Activated CD4-positive, alpha-beta T cell treated with anti-CD3 and anti-CD28 coated beads, Interleukin-2, amount 10 ng/mL, durations not matched to agents 24 days and 14 days (primary cell): Measurements from ENCODE around the gene XYLB. TPM values are rescaled to one million over a fixed set of nuclear protein-coding genes. Genes with fewer than 3 reads are reported as not detected.
A peak's percentile ranks its signal among the peaks of the same experiment; 100 is the strongest.

ENCODE experiments used
- DNase-seq: peaks from one replicate; pipeline ENCODE4 v3.0.0; 2022
- H3K27ac Mint-ChIP-seq: one replicate; pipeline ENCODE4 v1.8.0; 2022; ENCODE audit warnings: mild to moderate bottlenecking, mixed read lengths
- H3K27me3 Mint-ChIP-seq: one replicate; pipeline ENCODE4 v1.8.0; 2022; ENCODE audit warnings: mixed read lengths
- H3K36me3 Mint-ChIP-seq: one replicate; pipeline ENCODE4 v1.8.0; 2022; ENCODE audit warnings: low read depth, mild to moderate bottlenecking, mixed read lengths
- H3K4me1 Mint-ChIP-seq: one replicate; pipeline ENCODE4 v1.8.0; 2021; ENCODE audit warnings: mixed read lengths
- H3K4me3 Mint-ChIP-seq: one replicate; pipeline ENCODE4 v1.8.0; 2022; ENCODE audit warnings: mild to moderate bottlenecking, moderate library complexity, mixed read lengths
- H3K9me3 Mint-ChIP-seq: one replicate; pipeline ENCODE4 v1.8.0; 2021; ENCODE audit warnings: mixed read lengths
- intact Hi-C: fragments of 100-400 bp; cut with micrococcal nuclease; formaldehyde crosslinking; loops from one replicate; pipeline ENCODE4 v1.15.1; 2023
- total RNA-seq: library from RNA; stranded (reverse); gene quantifications from 2 replicates; pipeline ENCODE4 v1.2.3, GENCODE V29; 2022

Gene XYLB
- total RNA-seq, 1 donor from 2014 or later, result 11.6 TPM

- no peaks in the 10 kb centered on the region for H3K9me3 Mint-ChIP-seq
- no peak overlapping the region for H3K27ac Mint-ChIP-seq
- no peaks in the 10 kb centered on the region for H3K36me3 Mint-ChIP-seq
- no peak overlapping the region for H3K4me3 Mint-ChIP-seq
- H3K4me1 Mint-ChIP-seq, result no peaks in the 10 kb centered on the region
- H3K27me3 Mint-ChIP-seq, result peaks cover 9% of the 10 kb centered on the region
- intact Hi-C loops, result no loop called here
- DNase-seq, result no peak
Measured at GRCh38 chr3:38334142-38335055, 12.2 kb upstream of the XYLB start.

- no peak overlapping the region for H3K27ac Mint-ChIP-seq
- no peaks in the 10 kb centered on the region for H3K9me3 Mint-ChIP-seq
- peaks cover 17% of the 10 kb centered on the region for H3K27me3 Mint-ChIP-seq
- no peak overlapping the region for H3K4me3 Mint-ChIP-seq
- intact Hi-C loops, result no loop called here
- no peak for DNase-seq
- H3K36me3 Mint-ChIP-seq, result no peaks in the 10 kb centered on the region
- no peaks in the 10 kb centered on the region for H3K4me1 Mint-ChIP-seq
Measured at GRCh38 chr3:38335263-38335662, 11.3 kb upstream of the XYLB start.

- H3K36me3 Mint-ChIP-seq, result no peaks in the 10 kb centered on the region
- intact Hi-C loops, result no loop called here
- H3K27me3 Mint-ChIP-seq, result peaks cover 17% of the 10 kb centered on the region
- no peak overlapping the region for H3K4me3 Mint-ChIP-seq
- no peaks in the 10 kb centered on the region for H3K4me1 Mint-ChIP-seq
- no peak overlapping the region for H3K27ac Mint-ChIP-seq
- no peaks in the 10 kb centered on the region for H3K9me3 Mint-ChIP-seq
- DNase-seq, result no peak
Measured at GRCh38 chr3:38337703-38338102, 8.9 kb upstream of the XYLB start.

GRCh38 chr3:38343797-38344594, 2.6 kb upstream of the XYLB start:
- Mint-ChIP-seq H3K4me1 (peaks cover 7% of the 10 kb centered on the region), H3K27me3 (peaks cover 19% of the 10 kb centered on the region), H3K4me3 (no peak overlapping the region), H3K27ac (no peak overlapping the region), H3K9me3 (no peaks in the 10 kb centered on the region), H3K36me3 (peaks cover 1% of the 10 kb centered on the region)
- intact Hi-C loops, result no loop called here
- DNase-seq, result no peak

GRCh38 chr3:38345879-38346586, 552 bp upstream of the XYLB start:
- H3K27me3 Mint-ChIP-seq, result peaks cover 8% of the 10 kb centered on the region
- H3K27ac Mint-ChIP-seq, result no peak overlapping the region
- H3K9me3 Mint-ChIP-seq, result no peaks in the 10 kb centered on the region
- peaks cover 7% of the 10 kb centered on the region for H3K4me1 Mint-ChIP-seq
- intact Hi-C loops, result loop anchor here (1.0 to 5.0 kb wide), 6 partner anchors 109 to 374 kb away; partner anchors contain the start of gene ACAA1
- DNase-seq, result no peak
- peak overlapping the region; percentile 79 for H3K4me3 Mint-ChIP-seq
- peaks cover 1% of the 10 kb centered on the region for H3K36me3 Mint-ChIP-seq

- intact Hi-C loops, result loop anchor here (5.0 kb wide), 2 partner anchors 305 to 375 kb away; no protein-coding TSS in a partner anchor
- H3K27me3 Mint-ChIP-seq, result peaks cover 8% of the 10 kb centered on the region
Measured at GRCh38 chr3:38347421-38348200, 1.0 kb downstream of the XYLB start.

GRCh38 chr3:38348903-38349302, 2.3 kb downstream of the XYLB start:
- Mint-ChIP-seq H3K9me3 (no peaks in the 10 kb centered on the region), H3K4me3 (no peak overlapping the region), H3K4me1 (peaks cover 7% of the 10 kb centered on the region), H3K27ac (no peak overlapping the region), H3K36me3 (peaks cover 14% of the 10 kb centered on the region), H3K27me3 (peaks cover 7% of the 10 kb centered on the region)
- no peak for DNase-seq
- intact Hi-C loops, result loop anchor here (5.0 kb wide), 2 partner anchors 303 to 377 kb away; no protein-coding TSS in a partner anchor

More at GRCh38 chr3:38347421-38348200, 1.0 kb downstream of the XYLB start:
- Mint-ChIP-seq H3K4me3 (peak overlapping the region; percentile 80), H3K4me1 (peaks cover 7% of the 10 kb centered on the region), H3K36me3 (peaks cover 8% of the 10 kb centered on the region), H3K9me3 (no peaks in the 10 kb centered on the region), H3K27ac (no peak overlapping the region)
- no peak for DNase-seq

GRCh38 chr3:38349684-38350359, 3.2 kb downstream of the XYLB start:
- H3K36me3 Mint-ChIP-seq, result peaks cover 17% of the 10 kb centered on the region
- no peak overlapping the region for H3K27ac Mint-ChIP-seq
- no peak for DNase-seq
- intact Hi-C loops, result loop anchor here (5.0 kb wide), 2 partner anchors 302 to 378 kb away; no protein-coding TSS in a partner anchor
- H3K4me1 Mint-ChIP-seq, result peaks cover 8% of the 10 kb centered on the region
- no peak overlapping the region for H3K4me3 Mint-ChIP-seq
- no peaks in the 10 kb centered on the region for H3K9me3 Mint-ChIP-seq
- H3K27me3 Mint-ChIP-seq, result no peaks in the 10 kb centered on the region

- DNase-seq, result no peak
- Mint-ChIP-seq H3K4me1 (peaks cover 6% of the 10 kb centered on the region), H3K27me3 (no peaks in the 10 kb centered on the region), H3K27ac (no peak overlapping the region), H3K9me3 (no peaks in the 10 kb centered on the region), H3K4me3 (no peak overlapping the region), H3K36me3 (peaks cover 25% of the 10 kb centered on the region)
- intact Hi-C loops, result no loop called here
Measured at GRCh38 chr3:38353151-38353550, 6.6 kb downstream of the XYLB start.

GRCh38 chr3:38354588-38355330, 8.2 kb downstream of the XYLB start:
- no peak overlapping the region for H3K4me3 Mint-ChIP-seq
- no peak overlapping the region for H3K27ac Mint-ChIP-seq

GRCh38 chr3:38359038-38359437, 12.5 kb downstream of the XYLB start:
- DNase-seq, result no peak
- H3K4me3 Mint-ChIP-seq, result no peak overlapping the region
- no peaks in the 10 kb centered on the region for H3K27me3 Mint-ChIP-seq
- no peaks in the 10 kb centered on the region for H3K9me3 Mint-ChIP-seq
- no peak overlapping the region for H3K27ac Mint-ChIP-seq
- intact Hi-C loops, result no loop called here
- H3K4me1 Mint-ChIP-seq, result peaks cover 5% of the 10 kb centered on the region
- peaks cover 16% of the 10 kb centered on the region for H3K36me3 Mint-ChIP-seq

More at GRCh38 chr3:38354588-38355330, 8.2 kb downstream of the XYLB start:
- no peak for DNase-seq
- Mint-ChIP-seq H3K27me3 (no peaks in the 10 kb centered on the region), H3K9me3 (no peaks in the 10 kb centered on the region), H3K36me3 (peaks cover 28% of the 10 kb centered on the region), H3K4me1 (peaks cover 3% of the 10 kb centered on the region)
- intact Hi-C loops, result no loop called here

- Mint-ChIP-seq H3K9me3 (no peaks in the 10 kb centered on the region), H3K36me3 (peaks cover 20% of the 10 kb centered on the region), H3K27ac (no peak overlapping the region), H3K27me3 (no peaks in the 10 kb centered on the region), H3K4me1 (peaks cover 9% of the 10 kb centered on the region), H3K4me3 (no peak overlapping the region)
- DNase-seq, result no peak
- intact Hi-C loops, result no loop called here
Measured at GRCh38 chr3:38360345-38360744, 13.8 kb downstream of the XYLB start.
